HFF-Myc (cell line): ENCODE data around the gene IRGQ.
"Not testable (repeated sequence)": the region's sequence is repeated elsewhere in the genome, so short reads cannot be mapped to it uniquely, and the experiment has no call there.

Source experiments
- DNase-seq: peaks from one replicate; pipeline ENCODE4 v3.0.0-alpha.2; 2011; ENCODE audit warnings: low read depth; ENCODE audit errors: extremely low read depth
- H3K4me3 ChIP-seq: replicated peaks from 2 replicates; pipeline ENCODE4 v1.5.1; 2011; ENCODE audit warnings: low read depth, mild to moderate bottlenecking, control low read depth, low read length
- CTCF ChIP-seq: IDR thresholded peaks from 2 replicates; pipeline ENCODE4 v1.5.1; 2012; ENCODE audit warnings: mild to moderate bottlenecking, low read depth, low read length, control low read depth; ENCODE audit errors: missing control alignments

Gene IRGQ

GRCh38 chr19:43610493-43610892, 14.6 kb upstream of the IRGQ start:
- no peak for DNase-seq
- no peak for TF ChIP-seq CTCF
- H3K4me3 ChIP-seq: no peak overlapping the region

- TF ChIP-seq CTCF: no peak
- no peak for DNase-seq
- no peak overlapping the region for H3K4me3 ChIP-seq
Observed at GRCh38 chr19:43609872-43610271, 13.9 kb upstream of the IRGQ start.

- TF ChIP-seq CTCF: no peak
- DNase-seq: no peak
- H3K4me3 ChIP-seq: no peak overlapping the region
Observed at GRCh38 chr19:43607238-43608205, 11.6 kb upstream of the IRGQ start.

GRCh38 chr19:43606569-43607229, 10.8 kb upstream of the IRGQ start:
- no peak for TF ChIP-seq CTCF
- no peak for DNase-seq
- H3K4me3 ChIP-seq: no peak overlapping the region

- H3K4me3 ChIP-seq: no peak overlapping the region
- TF ChIP-seq CTCF: no peak
- no peak for DNase-seq
Observed at GRCh38 chr19:43605875-43606568, 10.1 kb upstream of the IRGQ start.

GRCh38 chr19:43600326-43600725, 4.4 kb upstream of the IRGQ start:
- H3K4me3 ChIP-seq, DNase-seq: not testable (repeated sequence)
